HepG2 (cell line): ENCODE data around the gene PLBD2. TPM values are rescaled to one million over a fixed set of nuclear protein-coding genes. Genes with fewer than 3 reads are reported as not detected.

Experiments
- ATAC-seq: fragments of 200-7000 bp; cut with Tn5 transposase; 3 replicates; pipeline ENCODE4 v1.9.1; 2020; ENCODE audit warnings: mild to moderate bottlenecking, moderate library complexity
- BruUV-seq: library from RNA; stranded (reverse); fragments of 400-500 nt; replicated peaks from 2 replicates; lab custom pipeline; 2021; lab: Mats Ljungman, UMichigan
- CTCF ChIA-PET: fragments of 300-600 bp; formaldehyde crosslinking; extraction: SDS; loops from one replicate; lab custom pipeline; 2021; ENCODE audit warnings: low total read pairs, inconsistent platforms, low intra/inter-chr PET ratio; lab: Yijun Ruan, JAX
- POLR2A ChIA-PET: fragments of 350-600 bp; sonication (Branson Sonifier 250); formaldehyde crosslinking; loops from one replicate; lab custom pipeline; 2020; ENCODE audit warnings: antibody characterized with exemption, inconsistent platforms; lab: Yijun Ruan, JAX
- DNase-seq: peaks from one replicate; pipeline ENCODE4 v3.0.0-alpha.2; 2015; ENCODE audit warnings: low spot score
- FAIRE-seq: peaks from 3 replicates; lab custom pipeline; 2011; peaks lifted over from hg19 to GRCh38; lab: Jason Lieb, UNC
- H2AFZ ChIP-seq: one replicate; pipeline ENCODE4 v1.6.1; 2011; ENCODE audit warnings: low read length, inconsistent platforms
- H3K27ac ChIP-seq: fragments of 300-600 bp; 3 replicates; pipeline ENCODE4 v1.8.0; 2011; ENCODE audit warnings: mixed run types, mild to moderate bottlenecking, mixed read lengths, low read length, inconsistent platforms; ENCODE audit not compliant: insufficient read depth; ENCODE audit errors: extremely low read length
- H3K27me3 ChIP-seq, 2 experiments: fragments of 200-600 bp in 1 of 2; 2 replicates in 1 of 2; 3 replicates in 1 of 2; pipeline versions ENCODE4 v1.6.0 to v1.8.0; 2011; ENCODE audit warnings: low read length in 2 of 2, mild to moderate bottlenecking in 2 of 2, moderate library complexity in 2 of 2, inconsistent platforms in 1 of 2; ENCODE audit not compliant: insufficient read depth in 2 of 2, control insufficient read depth in 1 of 2
- H3K36me3 ChIP-seq, 2 experiments: fragments of 200-600 bp in 1 of 2; replicated peaks in 1 of 2; 2 replicates in 1 of 2; 3 replicates in 1 of 2; pipeline versions ENCODE4 v1.5.1 to v1.8.0; 2011; ENCODE audit warnings: low read length in 2 of 2, inconsistent platforms in 1 of 2; ENCODE audit not compliant: insufficient read depth in 2 of 2, control insufficient read depth in 1 of 2
- H3K4me1 ChIP-seq: 2 replicates; pipeline ENCODE4 v1.5.1; 2012; ENCODE audit warnings: low read length, inconsistent platforms; ENCODE audit not compliant: insufficient read depth
- H3K4me2 ChIP-seq: 2 replicates; pipeline ENCODE4 v1.6.0; 2011; ENCODE audit warnings: low read depth, low read length, inconsistent platforms
- H3K4me3 ChIP-seq, 3 experiments: fragments of 200-600 bp in 1 of 3; sonication (generic), shearing (Covaris generic) in 1 of 3; replicated peaks in 1 of 3; 2 replicates each; pipeline ENCODE4 v1.5.1; 2011 to 2016; ENCODE audit warnings: low read length in 3 of 3, inconsistent platforms in 2 of 3, low read depth in 2 of 3, mild to moderate bottlenecking in 2 of 3, control low read depth in 1 of 3, mixed read lengths in 1 of 3; ENCODE audit not compliant: insufficient read depth in 1 of 3
- H3K79me2 ChIP-seq: one replicate; pipeline ENCODE4 v1.6.1; 2011; ENCODE audit warnings: low read length, inconsistent platforms; ENCODE audit not compliant: insufficient read depth
- H3K9ac ChIP-seq: 2 replicates; pipeline ENCODE4 v1.6.0; 2011; ENCODE audit warnings: mild to moderate bottlenecking, low read depth, low read length, inconsistent platforms; ENCODE audit not compliant: insufficient read depth
- H3K9me3 ChIP-seq: 2 replicates; pipeline ENCODE4 v1.5.1; 2012; ENCODE audit warnings: mild to moderate bottlenecking, low read length
- H4K20me1 ChIP-seq: 2 replicates; pipeline ENCODE4 v1.6.0; 2011; ENCODE audit warnings: inconsistent platforms, mild to moderate bottlenecking, low read length, moderate library complexity; ENCODE audit not compliant: insufficient read depth
- ATF4 ChIP-seq, 2 experiments: fragments of 450-650 bp in 1 of 2; sonication (generic) in 1 of 2; formaldehyde crosslinking; IDR thresholded peaks; 2 replicates each; pipeline versions ENCODE4 v1.5.0 to v1.8.0; 2020 to 2022; ENCODE audit warnings: mild to moderate bottlenecking in 1 of 2, missing genetic modification reagents in 1 of 2
- CEBPB ChIP-seq: IDR thresholded peaks from 2 replicates; pipeline ENCODE4 v1.6.1; 2011; ENCODE audit warnings: low read depth, low read length, improper control_type of control experiment, borderline replicate concordance
- ELF3 ChIP-seq: IDR thresholded peaks from 2 replicates; pipeline ENCODE4 v1.6.1; 2016; ENCODE audit warnings: missing genetic modification reagents, missing compliant biosample characterization
- KDM4B ChIP-seq: sonication (generic); formaldehyde crosslinking; IDR thresholded peaks from 2 replicates; pipeline ENCODE4 v1.4.0; 2020; ENCODE audit warnings: missing genetic modification reagents
- MXD3 ChIP-seq: IDR thresholded peaks from 2 replicates; pipeline ENCODE4 v1.6.1; 2016; ENCODE audit warnings: mild to moderate bottlenecking, missing biosample characterization, missing genetic modification reagents
- NFE2L2 ChIP-seq: fragments of 150-350 bp; IDR thresholded peaks from 2 replicates; pipeline ENCODE4 v1.6.1; 2014; ENCODE audit warnings: low read length
- NR1H2 ChIP-seq: sonication (generic); formaldehyde crosslinking; IDR thresholded peaks from 2 replicates; pipeline ENCODE4 v1.8.1; 2022; ENCODE audit warnings: low read depth, missing genetic modification reagents, borderline replicate concordance
- RARA ChIP-seq: IDR thresholded peaks from 2 replicates; pipeline ENCODE4 v1.6.1; 2016; ENCODE audit warnings: missing genetic modification reagents, missing compliant biosample characterization
- RXRA ChIP-seq: sonication (generic); formaldehyde crosslinking; IDR thresholded peaks from 2 replicates; pipeline ENCODE4 v1.5.1; 2020; ENCODE audit warnings: missing genetic modification reagents
- RXRB ChIP-seq: IDR thresholded peaks from 2 replicates; pipeline ENCODE4 v1.6.1; 2016; ENCODE audit warnings: borderline replicate concordance, missing genetic modification reagents, missing compliant biosample characterization
- SOX5 ChIP-seq: IDR thresholded peaks from 2 replicates; pipeline ENCODE4 v1.6.1; 2016; ENCODE audit warnings: borderline replicate concordance
- SP5 ChIP-seq: IDR thresholded peaks from 2 replicates; pipeline ENCODE4 v1.6.1; 2016; ENCODE audit warnings: low read depth, borderline replicate concordance
- THAP11 ChIP-seq: IDR thresholded peaks from 2 replicates; pipeline ENCODE4 v1.6.1; 2016; ENCODE audit warnings: missing biosample characterization, missing genetic modification reagents
- ZNF121 ChIP-seq: sonication (generic); formaldehyde crosslinking; IDR thresholded peaks from 2 replicates; pipeline ENCODE4 v1.5.0; 2020; ENCODE audit warnings: mild to moderate bottlenecking, missing genetic modification reagents
- ZNF557 ChIP-seq: sonication (generic); formaldehyde crosslinking; IDR thresholded peaks from 2 replicates; pipeline ENCODE4 v1.4.0; 2020; ENCODE audit warnings: missing genetic modification reagents
- ZNF567 ChIP-seq: sonication (generic); formaldehyde crosslinking; IDR thresholded peaks from 2 replicates; pipeline ENCODE4 v1.8.1; 2023; ENCODE audit warnings: mild to moderate bottlenecking, missing genetic modification reagents, borderline replicate concordance
- ZNF629 ChIP-seq: sonication (generic); formaldehyde crosslinking; conservative IDR thresholded peaks from 2 replicates; pipeline ENCODE4 v1.5.0; 2020; ENCODE audit warnings: missing genetic modification reagents
- ZNF7 ChIP-seq: IDR thresholded peaks from 2 replicates; pipeline ENCODE4 v1.6.1; 2016; ENCODE audit warnings: missing biosample characterization, missing genetic modification reagents
- ZNF749 ChIP-seq: sonication (generic); formaldehyde crosslinking; IDR thresholded peaks from 2 replicates; pipeline ENCODE4 v1.8.0; 2022; ENCODE audit warnings: mild to moderate bottlenecking, missing genetic modification reagents, moderate library complexity, borderline replicate concordance
- WGBS: methylation state at CpG from one replicate; pipeline ENCODE4 v1.1.6; 2017; ENCODE audit warnings: low lambda C conversion rate; 5-methylcytosine and 5-hydroxymethylcytosine counted together
- in situ Hi-C: cut with HindIII; loops from 2 replicates; pipeline ENCODE4 v1.10.0; 2017; ENCODE audit warnings: low pct_unique_long_range_greater_than_20kb; ENCODE audit not compliant: extremely low pct_ligation_motif_present
- intact Hi-C: fragments of 100-400 bp; cut with micrococcal nuclease; formaldehyde crosslinking; loops from one replicate; pipeline ENCODE4 v1.10.0; 2022; ENCODE audit not compliant: unreplicated experiment
- polyA plus RNA-seq, 8 experiments: library from polyadenylated mRNA; depleted of rRNA in 3 of 8; stranded (reverse) in 7 of 8; unstranded in 1 of 8; fragments of >200 nt; fragmentation: Illumina TruSeq in 4 of 8; extraction: Trizol in 4 of 8; gene quantifications; 2 replicates each; pipeline versions ENCODE4 v1.2.1 to v1.2.3, GENCODE V29; 2011 to 2016; ENCODE audit warnings: low read depth in 4 of 8, missing spikeins in 1 of 8, mixed read lengths in 1 of 8; ENCODE audit not compliant: insufficient read depth in 1 of 8
- total RNA-seq, 5 experiments: library from RNA; depleted of rRNA; stranded (reverse); fragments of >200 nt; fragmentation: Illumina TruSeq; extraction: Trizol; gene quantifications; 2 replicates each; pipeline ENCODE4 v1.2.3, GENCODE V29; 2016; ENCODE audit warnings: low read depth in 1 of 5
- TF ChIP-seq, protein P1 (sequence below): sonication (generic); formaldehyde crosslinking; IDR thresholded peaks from 2 replicates; pipeline ENCODE4 v1.5.1; 2020; ENCODE audit warnings: mild to moderate bottlenecking, missing genetic modification reagents, borderline replicate concordance

PLBD2 gene
- total and polyA plus RNA-seq, 2 of the 13 experiments (the other 11 are each of a cell fraction or from before 2014, with no cell fraction given), result 6.7 to 8.5 TPM

GRCh38 chr12:113413488-113413939, 55.1 kb downstream of the PLBD2 start:
- Histone ChIP-seq H4K20me1 (no peaks in the 10 kb centered on the region), H3K36me3 (no peaks in the 10 kb centered on the region), H3K9ac (no peak overlapping the region), H3K27ac (no peak overlapping the region), H2AFZ (no peak overlapping the region), H3K79me2 (no peaks in the 10 kb centered on the region), H3K4me2 (no peak overlapping the region), H3K9me3 (no peaks in the 10 kb centered on the region), H3K27me3 (0 out of 5 replicates have a peak, but pooled peaks cover 0 to 4% of the 10 kb centered on the region in 2 experiments), H3K4me1 (peaks cover 32% of the 10 kb centered on the region), H3K4me3 (no peak overlapping the region)
- 70% methylated on average over 7 of the region's 11 CpGs for WGBS
- ATAC-seq (peak; percentile 37), DNase-seq (peak; percentile 56), FAIRE-seq (no peak)
- CTCF ChIA-PET, result no interaction called here
- intact Hi-C loops (no loop called here), in situ Hi-C loops (no loop called here)
- POLR2A ChIA-PET, result no interaction called here
- no TSS peak for BruUV-seq
- TF ChIP-seq ZNF121 (CRISPR knock-in tag) (peak; percentile 72), ATF4 (CRISPR knock-in tag; IDR thresholded peaks at IDR 0.05) (peak in 1 of 2 experiments; percentile 8; a peak in 1 of 4 replicates), ZNF7 (CRISPR knock-in tag) (no peak), ZNF749 (CRISPR knock-in tag) (no peak), ZNF629 (CRISPR knock-in tag) (peak; percentile 85), CEBPB (peak; percentile 28; the same call in 1 of the 2 replicates), SP5 (CRISPR knock-in tag) (0 out of 2 replicates have a peak, but pooled peaks have one; percentile 25), THAP11 (0 out of 2 replicates have a peak, but pooled peaks have one; percentile 16), RARA (CRISPR knock-in tag) (peak; percentile 58), SOX5 (no peak), RXRA (CRISPR knock-in tag) (0 out of 2 replicates have a peak, but pooled peaks have one; percentile 34), ELF3 (CRISPR knock-in tag) (peak; percentile 79), NR1H2 (CRISPR knock-in tag) (no peak), RXRB (CRISPR knock-in tag) (peak; percentile 23; the same call in 1 of the 2 replicates), ZNF557 (CRISPR knock-in tag) (no peak), NFE2L2 (0 out of 2 replicates have a peak, but pooled peaks have one; percentile 20), MXD3 (CRISPR knock-in tag) (no peak), ZNF567 (CRISPR knock-in tag) (no peak), KDM4B (CRISPR knock-in tag) (no peak)
- TF ChIP-seq, protein P1, sequence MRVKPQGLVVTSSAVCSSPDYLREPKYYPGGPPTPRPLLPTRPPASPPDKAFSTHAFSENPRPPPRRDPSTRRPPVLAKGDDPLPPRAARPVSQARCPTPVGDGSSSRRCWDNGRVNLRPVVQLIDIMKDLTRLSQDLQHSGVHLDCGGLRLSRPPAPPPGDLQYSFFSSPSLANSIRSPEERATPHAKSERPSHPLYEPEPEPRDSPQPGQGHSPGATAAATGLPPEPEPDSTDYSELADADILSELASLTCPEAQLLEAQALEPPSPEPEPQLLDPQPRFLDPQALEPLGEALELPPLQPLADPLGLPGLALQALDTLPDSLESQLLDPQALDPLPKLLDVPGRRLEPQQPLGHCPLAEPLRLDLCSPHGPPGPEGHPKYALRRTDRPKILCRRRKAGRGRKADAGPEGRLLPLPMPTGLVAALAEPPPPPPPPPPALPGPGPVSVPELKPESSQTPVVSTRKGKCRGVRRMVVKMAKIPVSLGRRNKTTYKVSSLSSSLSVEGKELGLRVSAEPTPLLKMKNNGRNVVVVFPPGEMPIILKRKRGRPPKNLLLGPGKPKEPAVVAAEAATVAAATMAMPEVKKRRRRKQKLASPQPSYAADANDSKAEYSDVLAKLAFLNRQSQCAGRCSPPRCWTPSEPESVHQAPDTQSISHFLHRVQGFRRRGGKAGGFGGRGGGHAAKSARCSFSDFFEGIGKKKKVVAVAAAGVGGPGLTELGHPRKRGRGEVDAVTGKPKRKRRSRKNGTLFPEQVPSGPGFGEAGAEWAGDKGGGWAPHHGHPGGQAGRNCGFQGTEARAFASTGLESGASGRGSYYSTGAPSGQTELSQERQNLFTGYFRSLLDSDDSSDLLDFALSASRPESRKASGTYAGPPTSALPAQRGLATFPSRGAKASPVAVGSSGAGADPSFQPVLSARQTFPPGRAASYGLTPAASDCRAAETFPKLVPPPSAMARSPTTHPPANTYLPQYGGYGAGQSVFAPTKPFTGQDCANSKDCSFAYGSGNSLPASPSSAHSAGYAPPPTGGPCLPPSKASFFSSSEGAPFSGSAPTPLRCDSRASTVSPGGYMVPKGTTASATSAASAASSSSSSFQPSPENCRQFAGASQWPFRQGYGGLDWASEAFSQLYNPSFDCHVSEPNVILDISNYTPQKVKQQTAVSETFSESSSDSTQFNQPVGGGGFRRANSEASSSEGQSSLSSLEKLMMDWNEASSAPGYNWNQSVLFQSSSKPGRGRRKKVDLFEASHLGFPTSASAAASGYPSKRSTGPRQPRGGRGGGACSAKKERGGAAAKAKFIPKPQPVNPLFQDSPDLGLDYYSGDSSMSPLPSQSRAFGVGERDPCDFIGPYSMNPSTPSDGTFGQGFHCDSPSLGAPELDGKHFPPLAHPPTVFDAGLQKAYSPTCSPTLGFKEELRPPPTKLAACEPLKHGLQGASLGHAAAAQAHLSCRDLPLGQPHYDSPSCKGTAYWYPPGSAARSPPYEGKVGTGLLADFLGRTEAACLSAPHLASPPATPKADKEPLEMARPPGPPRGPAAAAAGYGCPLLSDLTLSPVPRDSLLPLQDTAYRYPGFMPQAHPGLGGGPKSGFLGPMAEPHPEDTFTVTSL, result no peak
